Medulla oblongata (tissue), 1 donor: ENCODE measurements around the gene BCAN.
A peak's percentile ranks its signal among the peaks of the same experiment; 100 is the strongest.

ENCODE experiments used
- DNase-seq: peaks from one replicate; pipeline ENCODE4 v3.0.0-alpha.2; 2015; ENCODE audit errors: extremely low spot score

Gene BCAN

DNA sequence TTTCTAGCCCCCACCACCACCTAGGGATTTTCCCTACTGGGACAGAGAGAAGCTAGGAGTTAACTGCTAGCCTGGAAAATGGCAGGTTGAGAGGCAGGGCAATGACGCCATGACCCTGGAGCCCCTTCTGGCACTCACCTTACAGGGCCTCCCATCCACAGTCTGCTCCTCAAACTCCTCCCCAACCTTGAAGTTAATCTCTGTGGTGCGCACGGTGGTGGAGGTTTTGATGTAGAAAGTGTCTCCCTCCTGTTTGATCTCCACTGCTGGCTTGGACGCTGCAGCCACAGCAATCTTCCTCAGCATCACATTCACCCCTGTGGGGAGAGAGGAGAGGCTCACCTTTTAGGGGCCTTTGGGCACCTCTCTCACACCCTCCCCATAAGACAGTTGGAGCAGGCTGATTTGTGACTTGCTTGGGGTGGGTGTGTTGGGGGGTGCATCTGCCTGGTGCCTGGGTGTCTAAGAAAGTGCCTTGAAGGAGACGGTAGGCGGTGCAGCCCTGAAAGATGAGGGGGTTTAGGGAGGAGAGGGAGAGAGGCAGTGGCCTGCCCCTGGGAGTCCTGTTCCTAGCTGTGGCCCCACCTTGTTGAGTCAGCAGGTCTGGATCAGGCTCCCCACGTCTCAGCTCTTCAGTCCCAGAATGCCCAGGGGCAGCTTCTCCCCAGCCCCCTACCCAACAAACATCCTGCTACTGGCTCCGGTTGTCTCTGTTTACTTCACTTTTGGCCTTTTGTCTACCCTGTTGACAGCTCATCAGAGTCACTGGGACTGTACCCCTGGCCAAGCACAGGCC, 59.0 kb downstream of the BCAN start:
- no peak for DNase-seq

DNA sequence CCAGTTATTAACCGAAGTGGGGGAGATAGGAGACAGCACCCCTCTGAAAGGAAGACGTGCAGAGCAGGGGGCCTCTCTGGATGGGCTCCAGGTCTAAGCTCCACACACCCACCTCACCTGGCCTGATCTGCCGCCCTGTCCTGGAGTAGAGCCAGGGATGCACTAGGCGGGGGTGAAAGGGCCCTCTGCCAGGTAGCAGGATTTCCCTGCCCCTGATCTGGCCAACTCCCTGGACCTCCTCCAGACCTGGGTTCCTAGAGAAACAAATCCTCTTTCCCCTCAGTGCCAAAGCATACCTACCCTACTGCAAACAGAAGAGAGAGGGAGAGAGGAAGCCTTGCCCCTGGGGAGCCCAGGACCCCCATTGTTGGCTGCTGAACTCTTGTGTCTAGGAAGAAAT, 61.4 kb downstream of the BCAN start:
- no peak for DNase-seq

DNA sequence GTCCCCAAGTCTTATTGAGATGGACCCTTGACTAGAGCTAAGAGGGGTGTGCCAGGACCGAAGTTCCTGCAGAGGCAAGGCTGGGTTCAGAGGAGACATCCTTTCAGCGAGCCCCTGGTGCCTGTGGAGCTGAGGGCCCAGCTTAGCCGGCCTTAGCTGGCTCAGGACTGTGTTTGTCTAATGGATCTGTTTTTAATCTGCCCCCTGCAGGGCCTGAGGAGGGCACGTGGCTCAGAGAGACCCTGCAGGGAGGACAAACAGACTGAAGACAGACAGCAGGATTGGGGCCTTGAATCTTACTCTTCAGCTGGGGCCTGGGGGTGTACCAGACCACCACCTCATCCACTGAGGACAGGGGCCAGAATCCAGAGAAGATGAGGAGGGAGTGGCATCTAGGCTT, 61.8 kb downstream of the BCAN start:
- DNase-seq: no peak

DNA sequence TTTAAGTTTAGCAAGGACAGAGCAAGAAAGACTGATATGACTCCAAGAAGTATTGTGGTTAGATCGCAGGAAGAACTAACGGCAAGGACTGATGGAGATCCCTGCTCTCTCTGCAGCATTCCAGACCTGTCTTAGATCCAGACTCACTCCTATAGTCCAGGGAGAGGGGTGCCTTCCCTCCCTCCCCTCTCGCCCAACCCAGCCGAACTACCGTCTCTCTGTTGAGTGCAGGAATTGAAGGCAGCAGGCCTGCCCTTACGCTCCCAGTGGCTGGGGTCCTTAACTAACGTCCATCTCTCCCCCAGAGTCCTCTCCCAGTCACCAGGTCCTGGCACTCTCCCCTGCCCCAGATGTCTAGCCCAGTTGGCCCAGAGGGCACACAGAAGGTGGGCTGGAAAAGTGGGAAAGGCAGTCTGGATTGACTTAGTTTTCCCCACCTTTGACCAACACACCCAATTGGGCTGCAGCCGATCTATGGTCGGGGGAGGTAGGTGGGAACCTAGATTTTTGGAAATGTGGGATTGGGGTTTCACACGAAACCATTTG, 62.3 kb downstream of the BCAN start:
- no peak for DNase-seq

DNA sequence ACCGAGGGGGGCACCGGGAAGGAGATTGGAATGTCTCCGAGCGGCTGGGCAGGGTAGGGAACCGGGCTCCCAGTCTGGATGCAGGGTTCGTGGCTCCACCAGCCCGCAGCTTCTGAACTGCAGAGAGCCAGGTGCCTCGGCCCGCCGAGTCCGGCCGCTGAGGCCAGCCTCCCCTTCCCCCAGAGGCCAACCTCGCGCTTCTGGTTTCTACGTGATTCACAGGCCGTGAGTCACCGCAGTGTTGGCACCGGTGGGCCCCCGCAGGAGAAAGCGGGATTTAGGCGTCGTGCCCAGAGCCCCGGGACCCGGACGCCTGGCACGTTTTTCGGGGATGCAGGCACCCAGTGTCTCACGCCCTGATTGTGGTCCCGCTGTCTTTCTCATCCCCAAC, 63.0 kb downstream of the BCAN start:
- no peak for DNase-seq

DNA sequence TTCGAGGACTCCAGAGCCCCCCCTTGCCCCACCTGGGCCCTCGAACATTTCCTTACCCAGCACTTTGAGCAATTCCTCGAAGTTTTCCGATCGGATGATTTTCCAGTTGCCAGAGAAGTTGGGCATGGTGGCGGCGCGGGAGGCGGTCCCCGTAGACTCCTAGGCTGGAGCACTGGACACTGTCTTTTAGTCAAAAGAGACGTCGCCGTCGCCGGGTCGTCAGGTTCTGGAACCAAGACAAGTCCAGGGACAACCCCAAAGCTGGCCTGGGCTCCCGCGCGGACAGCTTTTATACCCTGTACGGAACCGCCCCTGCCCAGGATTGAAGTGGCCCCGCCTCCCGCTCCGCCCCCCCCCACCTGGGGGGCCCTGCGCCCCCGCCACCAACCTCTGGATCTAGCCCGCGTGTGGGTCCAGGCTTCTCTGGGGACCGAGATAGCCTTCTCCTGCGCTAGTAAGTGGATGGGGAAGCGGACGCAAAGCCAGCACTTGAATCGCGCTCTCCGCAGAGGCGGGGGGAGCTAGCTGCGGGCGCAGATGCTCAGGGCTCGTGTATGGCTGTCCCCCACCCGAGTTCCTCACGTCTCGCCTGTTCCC, 63.5 kb downstream of the BCAN start, which contains the start of gene CRABP2:
Gene CRABP2 (minus strand): TSS at position 263 of the 597 bp plus-strand sequence. CDS start 137 bp downstream, at position 126.
- no peak for DNase-seq

DNA sequence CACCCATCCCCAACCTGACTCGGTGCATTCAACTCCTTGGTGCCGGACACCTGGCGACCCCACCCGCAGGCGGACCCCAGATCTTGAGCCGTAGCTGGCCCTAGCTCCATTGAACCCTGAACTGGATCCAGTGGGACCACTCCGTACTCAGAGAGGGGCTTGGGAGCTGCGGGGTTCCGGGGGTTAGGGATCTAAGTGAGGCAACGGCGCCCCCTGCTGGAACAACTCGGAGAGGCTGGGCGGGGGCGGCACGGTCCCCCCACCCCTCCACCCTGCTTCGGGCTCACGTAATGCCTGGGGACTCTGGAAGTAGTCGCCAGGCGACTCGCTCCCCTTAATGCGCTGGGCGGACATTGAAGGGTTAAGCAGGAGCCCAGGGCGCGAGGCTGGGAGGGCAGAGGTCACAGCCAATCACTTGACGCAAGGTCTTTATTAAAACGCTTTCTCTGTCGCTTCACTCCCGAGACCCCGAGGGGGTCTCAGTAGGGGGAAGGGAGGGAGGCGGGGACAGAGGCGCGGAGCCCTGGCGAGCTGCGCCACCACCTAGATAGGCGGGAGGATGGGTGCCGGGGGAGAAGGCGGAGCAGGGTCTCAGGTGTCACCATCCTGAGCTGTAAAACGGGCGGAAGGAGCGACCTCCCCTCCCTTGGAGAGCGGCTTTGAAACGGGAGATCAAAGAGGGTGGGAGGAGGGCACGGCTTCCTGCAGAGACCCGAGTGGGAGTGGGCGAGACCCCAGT, 64.2 kb downstream of the BCAN start:
- DNase-seq: peak; percentile 38

DNA sequence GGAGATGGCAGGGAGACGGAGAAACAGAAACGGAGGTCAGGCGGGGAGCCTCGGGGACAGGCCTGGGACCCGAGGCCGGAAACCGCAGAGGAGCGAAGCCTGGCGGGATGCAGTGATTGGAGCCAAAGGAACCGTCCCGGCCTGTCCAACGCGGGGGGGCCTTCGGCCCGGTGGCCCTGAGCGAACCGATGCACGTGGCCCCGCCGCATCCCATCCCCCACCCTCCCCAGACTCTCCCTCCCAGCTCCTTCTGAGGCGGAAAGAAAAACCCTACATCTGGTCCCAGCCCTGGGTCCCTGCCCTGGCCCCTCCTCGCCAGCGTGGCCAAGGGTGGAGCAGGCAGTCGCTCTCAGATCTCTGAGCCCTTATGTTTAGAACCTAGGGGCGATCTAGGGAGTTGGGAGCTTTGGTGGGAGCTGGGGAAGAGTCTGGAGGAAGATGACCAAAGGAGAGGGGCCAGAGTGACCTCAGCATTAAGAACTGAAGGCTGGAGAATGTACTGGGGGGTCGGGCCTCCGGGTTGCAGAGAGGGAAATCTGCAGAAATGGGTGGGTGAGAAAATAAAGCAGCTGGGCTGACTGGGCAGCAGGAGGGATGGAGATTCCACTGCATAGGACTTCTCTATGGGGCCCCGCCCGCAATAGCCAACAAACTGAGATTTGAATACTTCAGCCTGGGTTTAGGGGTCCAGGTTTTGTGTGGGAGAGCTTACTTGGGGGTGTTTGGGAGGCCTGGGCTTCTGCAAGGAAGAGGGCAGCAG, 64.9 kb downstream of the BCAN start:
- peak; percentile 18 for DNase-seq

DNA sequence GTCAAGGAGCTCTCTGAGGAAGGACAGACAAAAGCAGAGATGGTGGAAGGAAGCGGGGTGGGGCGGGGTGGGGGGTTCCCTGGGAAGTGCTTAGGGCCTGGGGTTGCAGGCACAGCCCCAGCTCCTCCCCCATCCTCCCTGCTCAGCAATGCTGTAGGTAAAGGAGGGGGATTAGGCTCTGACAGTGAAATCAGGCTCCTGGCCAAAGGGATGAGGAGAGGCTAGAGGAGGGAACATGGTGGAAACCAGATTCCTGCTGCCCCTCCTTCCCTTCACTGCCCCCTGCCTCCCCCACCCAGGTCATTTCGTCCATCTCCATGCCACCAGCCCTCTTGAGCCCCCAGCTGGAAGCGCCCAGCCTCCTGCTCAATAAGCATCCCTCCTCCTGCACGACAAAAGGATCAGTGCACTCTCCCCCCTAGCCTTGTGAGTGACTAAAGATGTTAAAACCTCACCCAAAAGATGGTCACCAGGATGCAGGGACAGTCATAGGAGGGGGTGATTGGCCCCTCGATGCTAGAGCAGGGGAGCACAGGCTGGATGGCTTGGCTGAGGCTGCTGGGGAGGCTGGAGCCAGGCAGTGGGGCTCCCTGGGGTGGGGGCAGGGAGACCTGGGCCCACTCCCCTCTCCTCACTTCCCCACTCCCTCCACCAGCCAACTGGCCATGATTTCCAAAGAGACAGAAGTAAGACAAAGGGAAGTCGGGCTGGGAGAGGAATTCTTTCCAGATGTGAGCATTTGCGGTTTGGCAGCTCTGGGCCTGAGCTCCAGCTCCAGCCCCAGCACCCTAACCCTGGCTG, 65.7 kb downstream of the BCAN start:
- no peak for DNase-seq

DNA sequence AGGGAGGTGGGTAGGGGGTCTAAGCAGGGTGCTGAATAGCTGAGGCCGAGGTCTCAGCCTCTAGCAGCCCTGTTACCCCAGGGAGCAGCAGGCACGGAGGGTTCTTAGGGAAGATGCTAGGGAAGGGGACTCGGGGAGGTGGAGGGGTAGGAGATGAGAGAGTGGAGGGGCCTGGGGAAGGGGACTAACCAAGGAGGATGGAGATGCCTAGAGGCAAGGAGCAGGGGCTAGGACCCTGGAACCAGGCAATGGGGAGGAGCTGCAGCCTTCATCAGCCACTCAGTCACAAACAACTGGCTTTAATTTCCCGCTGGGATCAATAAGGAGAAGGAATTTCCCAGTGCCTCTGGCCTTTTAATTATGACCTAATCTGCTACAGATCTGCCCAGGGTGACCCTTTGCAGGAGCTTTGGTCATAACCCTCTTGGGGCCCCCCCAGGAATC, 66.3 kb downstream of the BCAN start:
- no peak for DNase-seq

DNA sequence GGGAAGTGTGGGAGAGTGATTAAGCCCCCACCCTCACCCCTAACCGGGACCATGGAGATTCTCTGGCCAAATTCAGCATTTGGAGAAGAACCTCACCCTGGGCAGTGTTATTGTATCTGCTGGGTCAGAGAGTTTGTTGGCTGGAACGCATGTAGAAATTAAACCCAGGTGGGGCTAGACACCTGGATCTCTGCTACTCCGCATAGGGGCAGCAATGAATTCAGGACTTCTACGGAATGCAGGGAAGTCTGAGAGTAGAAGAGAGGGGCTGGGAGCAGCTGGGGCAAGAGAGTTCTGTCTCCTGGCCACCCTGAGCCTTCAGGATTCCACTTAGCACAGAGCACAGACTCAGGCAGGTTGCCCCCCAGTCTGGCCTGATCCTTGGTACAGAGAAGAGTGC, 67.1 kb downstream of the BCAN start:
- no peak for DNase-seq
